8988T (cell line): ENCODE measurements around the gene BPI.
"Not testable (repeated sequence)": the region's sequence is repeated elsewhere in the genome, so short reads cannot be mapped to it uniquely, and the experiment has no call there.

Experiments used
- DNase-seq: peaks from one replicate; pipeline ENCODE4 v3.0.0; 2011

BPI gene

GRCh38 chr20:38306379-38306778 is 2.4 kb downstream of the BPI start:
- no peak for DNase-seq

GRCh38 chr20:38307371-38308046 is 3.6 kb downstream of the BPI start:
- DNase-seq = no peak

GRCh38 chr20:38308047-38308438 is 4.1 kb downstream of the BPI start:
- no peak for DNase-seq

GRCh38 chr20:38308447-38308846 is 4.5 kb downstream of the BPI start:
- DNase-seq = no peak

GRCh38 chr20:38311091-38311490 is 7.1 kb downstream of the BPI start:
- DNase-seq = no peak

GRCh38 chr20:38311491-38311890 is 7.5 kb downstream of the BPI start:
- no peak for DNase-seq

GRCh38 chr20:38313676-38314075 is 9.7 kb downstream of the BPI start:
- no peak for DNase-seq

GRCh38 chr20:38314350-38314749 is 10.4 kb downstream of the BPI start:
- DNase-seq = not testable (repeated sequence)

- DNase-seq = no peak
Observed at GRCh38 chr20:38315290-38315966, 11.5 kb downstream of the BPI start.

GRCh38 chr20:38316341-38316740 is 12.4 kb downstream of the BPI start:
- DNase-seq = no peak

GRCh38 chr20:38317422-38317821 is 13.5 kb downstream of the BPI start:
- no peak for DNase-seq

GRCh38 chr20:38320221-38320620 is 16.3 kb downstream of the BPI start:
- DNase-seq = no peak

- DNase-seq = peak; percentile 46
Observed at GRCh38 chr20:38321959-38322598, 18.1 kb downstream of the BPI start.

- no peak for DNase-seq
Observed at GRCh38 chr20:38324159-38324558, 20.2 kb downstream of the BPI start.

- no peak for DNase-seq
Observed at GRCh38 chr20:38325167-38325566, 21.2 kb downstream of the BPI start.

GRCh38 chr20:38325905-38326304 is 21.9 kb downstream of the BPI start:
- DNase-seq = no peak

- no peak for DNase-seq
Observed at GRCh38 chr20:38326309-38326708, 22.4 kb downstream of the BPI start.

GRCh38 chr20:38330638-38331037 is 26.7 kb downstream of the BPI start:
- DNase-seq = no peak

- no peak for DNase-seq
Observed at GRCh38 chr20:38331245-38331644, 27.3 kb downstream of the BPI start.

GRCh38 chr20:38331814-38332213 is 27.9 kb downstream of the BPI start:
- DNase-seq = no peak

- DNase-seq = no peak
Observed at GRCh38 chr20:38334016-38334415, 30.1 kb downstream of the BPI start.

- DNase-seq = no peak
Observed at GRCh38 chr20:38336726-38337125, 32.8 kb downstream of the BPI start.

GRCh38 chr20:38337561-38338140 is 33.7 kb downstream of the BPI start:
- DNase-seq = peak; percentile 55
